Bone marrow (tissue), 2 donors: Measurements from ENCODE around the gene PRDX3.

Experiments
- DNase-seq, 2 donors: peaks; one replicate each; lab custom pipeline; 2025; lab: John Stamatoyannopoulos, UW

PRDX3 gene

DNA sequence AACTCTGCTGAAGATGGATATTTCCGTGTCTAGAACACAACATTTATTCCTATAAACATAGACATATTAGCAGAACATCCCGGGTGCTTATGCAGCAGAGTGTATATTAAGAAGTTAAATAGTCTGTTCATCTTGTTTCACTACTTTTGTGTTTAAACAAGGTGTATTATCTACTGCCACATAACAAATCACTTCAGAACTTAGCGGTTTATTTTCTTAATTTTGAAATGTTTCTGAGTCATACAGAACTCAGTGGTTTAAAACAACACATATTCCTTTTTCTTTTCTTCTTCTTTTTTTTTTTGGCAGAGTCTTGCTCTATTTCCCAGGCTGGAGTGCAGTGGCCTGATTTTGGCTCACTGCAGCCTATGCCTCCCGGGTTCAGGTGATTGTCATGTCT lies 48.9 kb downstream of the PRDX3 start:
- DNase-seq, result no peak

DNA sequence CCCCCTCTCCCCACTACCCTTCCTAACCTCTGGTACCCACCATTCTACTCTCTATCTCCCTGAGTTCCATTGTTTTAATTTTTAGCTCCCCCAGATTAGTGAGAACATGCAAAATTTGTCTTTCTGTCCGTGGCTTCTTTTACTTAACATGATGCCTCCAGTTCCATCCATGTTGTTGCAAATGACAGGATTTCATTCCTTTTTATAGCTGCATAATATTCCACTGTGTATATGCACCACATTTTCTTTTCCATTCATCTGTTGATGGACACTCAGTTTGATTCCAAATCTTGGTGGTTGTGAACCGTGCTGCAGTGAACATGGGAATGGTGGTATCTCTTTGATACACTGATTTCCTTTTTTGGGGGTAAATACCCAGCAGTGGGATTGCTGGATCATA lies 52.7 kb downstream of the PRDX3 start:
- no peak for DNase-seq

DNA sequence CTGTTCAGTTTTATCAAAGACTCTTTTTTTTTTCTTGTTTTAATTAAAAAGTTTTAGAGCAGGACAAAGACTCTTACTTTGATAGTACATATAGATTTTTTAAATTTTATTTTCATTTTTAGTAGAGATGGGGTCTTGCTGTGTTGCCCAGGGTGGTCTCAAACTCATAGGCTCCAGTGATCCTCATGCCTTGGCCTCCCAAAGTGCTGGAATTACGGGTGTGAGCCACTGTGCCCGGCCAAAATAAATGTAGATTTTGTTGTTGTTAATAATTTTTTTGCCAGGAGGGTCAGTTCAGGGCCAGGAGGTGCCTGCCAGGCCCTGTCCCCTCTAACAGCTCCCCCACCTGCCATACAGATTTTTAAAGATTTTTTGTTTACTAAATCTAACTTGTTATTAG lies 57.7 kb downstream of the PRDX3 start:
- no peak for DNase-seq

DNA sequence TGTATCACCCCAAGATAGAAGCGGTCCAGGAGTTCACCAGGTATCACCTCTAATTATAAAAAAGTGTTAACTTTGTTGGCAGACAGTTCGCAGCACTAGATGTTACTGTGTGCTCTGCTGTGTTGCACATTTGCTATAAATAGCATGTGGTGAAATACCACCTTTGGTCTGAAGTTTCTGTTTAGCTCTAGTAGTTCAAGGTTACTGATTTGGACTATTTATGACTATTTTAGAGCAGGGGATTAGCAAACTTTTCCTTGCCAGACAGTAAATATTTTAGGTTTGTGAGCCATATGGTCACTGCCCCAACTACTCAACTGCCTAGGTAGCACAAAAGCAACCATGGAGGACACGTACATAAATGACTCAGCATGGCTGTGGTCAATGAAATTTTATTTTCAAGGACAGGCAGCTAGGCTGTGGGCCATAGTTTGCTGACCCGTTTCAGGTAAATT lies 58.2 kb downstream of the PRDX3 start:
- no peak for DNase-seq

DNA sequence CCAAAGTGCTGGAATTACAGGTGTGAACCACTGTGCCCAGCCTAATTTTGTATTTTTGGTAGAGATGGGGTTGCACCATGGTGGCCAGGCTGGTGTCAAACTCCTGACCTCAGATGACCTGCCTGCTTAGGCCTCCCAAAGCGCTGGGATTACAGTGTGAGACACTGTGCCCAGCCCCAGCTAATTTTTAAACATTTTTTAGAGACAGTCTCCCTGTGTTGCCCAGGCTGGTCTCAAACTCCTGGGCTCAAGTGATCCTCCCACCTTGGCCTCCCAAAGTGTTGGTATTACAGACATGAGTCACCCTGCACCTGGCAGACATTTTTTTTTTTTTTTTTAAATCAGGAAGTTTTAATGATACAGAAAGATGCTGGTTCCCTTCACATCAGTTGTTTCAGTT lies 59.2 kb downstream of the PRDX3 start:
- no peak for DNase-seq

- no peak for DNase-seq
These were observed 60.4 kb downstream of the PRDX3 start for GRCh38 chr10:119118231-119118630.
